Stimulated activated CD8-positive, alpha-beta memory T cell treated with anti-CD3 and anti-CD28 coated beads, Interleukin-12 subunit alpha, Interleukin-12 subunit beta, amount 100 ng/mL, for 24 hours (primary cell): ENCODE results near the gene SRCAP.

ENCODE experiments used
- DNase-seq: peaks from one replicate; pipeline ENCODE4 v3.0.0-alpha.2; 2020; ENCODE audit errors: extremely low read depth

SRCAP gene

GRCh38 chr16:30758988-30759491 lies 60.1 kb downstream of the SRCAP start:
- DNase-seq, result no peak

- no peak for DNase-seq
Observed at GRCh38 chr16:30760001-30760559, 61.1 kb downstream of the SRCAP start.

DNA sequence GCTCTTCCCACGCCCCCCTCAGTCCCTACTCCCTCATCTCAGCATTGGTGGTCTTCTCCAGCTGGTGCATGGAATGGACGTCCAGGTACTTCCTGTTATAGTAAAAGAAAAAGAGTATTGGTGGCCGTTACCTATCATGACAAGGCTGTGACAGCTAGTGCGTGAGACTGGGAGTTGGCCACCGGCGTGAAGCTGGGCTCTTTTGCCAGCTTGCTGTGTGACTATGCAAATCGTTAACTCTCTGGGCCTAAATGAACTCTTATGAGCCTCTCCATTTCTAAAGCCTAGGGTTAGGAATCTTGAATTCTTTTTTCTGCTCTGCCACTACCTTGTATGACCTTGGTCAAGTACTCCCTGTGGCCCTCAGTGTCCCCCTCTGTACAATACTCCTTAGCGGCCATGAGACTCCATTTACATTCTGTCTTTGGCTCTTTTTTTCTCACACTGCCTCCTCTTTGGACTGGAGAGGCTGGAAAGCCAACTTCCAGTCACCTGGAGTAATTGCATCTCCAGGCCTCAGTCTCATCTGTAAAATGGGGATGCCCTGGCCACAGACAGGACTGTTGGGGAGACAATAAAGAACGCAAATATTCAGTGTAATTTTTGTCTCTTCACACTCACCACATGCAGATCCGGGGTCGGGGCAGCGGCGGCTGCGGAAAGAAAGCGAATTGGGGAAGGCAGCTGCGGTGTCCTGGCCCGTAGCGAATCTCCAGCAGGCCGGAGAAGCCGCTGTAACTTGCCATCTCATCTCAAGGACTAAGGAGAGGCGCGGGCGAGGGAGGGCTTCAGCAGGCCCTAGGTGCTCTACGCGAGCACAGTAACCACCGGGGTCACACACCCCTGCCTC lies 61.8 kb downstream of the SRCAP start:
- no peak for DNase-seq

DNA sequence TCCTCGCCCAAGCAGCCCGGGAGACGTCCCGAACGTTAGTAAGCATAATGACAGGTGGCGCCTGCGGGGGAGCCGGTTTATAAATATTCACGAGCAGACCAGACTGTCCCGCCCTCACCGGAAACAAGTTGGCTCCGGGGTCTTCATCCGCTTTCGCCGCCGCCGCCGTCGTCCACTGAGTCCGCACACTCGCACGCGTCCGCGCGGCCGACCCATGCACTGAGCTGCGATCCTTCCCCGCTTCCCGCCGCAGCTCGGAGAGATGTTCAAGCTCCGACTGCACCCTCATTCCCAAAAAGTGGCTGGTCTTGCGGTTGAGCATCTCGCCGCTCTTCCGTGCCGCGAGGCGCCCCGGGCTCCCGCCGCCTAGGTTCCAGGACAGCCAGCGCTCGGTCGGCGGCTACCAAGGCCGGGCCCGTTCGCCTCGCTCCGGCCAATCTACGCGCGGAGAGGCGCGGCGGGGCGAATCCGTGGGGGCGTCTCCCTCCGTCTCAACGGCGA lies 62.5 kb downstream of the SRCAP start:
- no peak for DNase-seq

DNA sequence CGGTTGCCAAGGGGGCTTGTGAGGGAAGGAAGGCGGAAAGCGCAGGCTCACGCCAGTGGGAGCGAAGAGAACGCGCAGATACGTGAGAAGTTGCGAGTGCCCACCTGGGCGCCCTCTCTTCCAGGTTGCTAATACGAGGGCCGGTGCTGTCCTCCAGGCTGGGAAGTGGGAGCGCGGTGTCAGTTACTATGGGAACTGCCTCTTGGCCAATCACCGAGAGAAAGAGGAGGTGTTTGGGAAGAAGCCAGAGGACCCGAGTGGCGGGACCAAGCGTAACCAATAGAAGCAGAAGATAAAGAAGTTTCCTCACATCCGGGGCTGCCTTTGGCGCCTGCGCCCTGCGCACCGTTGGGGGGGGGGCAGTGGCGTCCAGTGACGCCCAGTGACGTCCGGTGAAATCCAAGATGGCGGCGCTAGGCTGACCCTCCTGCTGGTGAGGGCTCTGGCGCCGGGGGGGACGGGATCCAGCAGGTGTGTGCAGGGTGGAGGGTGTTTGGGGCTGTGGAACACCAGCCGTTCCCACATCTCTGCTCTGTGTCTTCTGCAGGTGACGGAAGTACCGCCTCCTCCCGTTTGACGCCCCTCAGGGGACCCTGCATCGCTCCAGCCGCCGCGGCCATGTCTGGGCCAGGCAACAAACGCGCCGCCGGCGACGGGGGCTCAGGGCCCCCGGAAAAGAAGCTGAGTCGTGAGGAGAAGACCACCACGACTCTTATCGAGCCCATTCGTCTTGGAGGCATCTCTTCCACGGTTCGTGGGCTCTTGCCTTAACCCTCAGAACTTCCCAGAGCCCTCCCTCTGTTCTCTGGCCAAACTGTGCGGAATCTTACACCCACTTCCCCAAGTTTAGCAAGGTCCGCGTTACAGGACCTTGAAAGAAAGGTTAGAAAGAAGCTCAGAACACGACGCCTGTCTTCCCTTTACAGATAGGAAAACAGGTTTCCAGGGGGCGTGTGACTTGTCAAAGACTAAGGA lies 63.2 kb downstream of the SRCAP start, which contains the start of the genes CFAP119 and RNF40:
Gene CFAP119 (minus strand): TSS at position 135 of the 975 bp plus-strand sequence. CDS start 314 bp downstream, outside the sequence.
Gene RNF40 (plus strand): TSS at position 395 of the 975 bp plus-strand sequence. CDS start 224 bp downstream, at position 619.
- DNase-seq, result peak; percentile 78

- no peak for DNase-seq
Observed at GRCh38 chr16:30762991-30763725, 64.2 kb downstream of the SRCAP start.

DNA sequence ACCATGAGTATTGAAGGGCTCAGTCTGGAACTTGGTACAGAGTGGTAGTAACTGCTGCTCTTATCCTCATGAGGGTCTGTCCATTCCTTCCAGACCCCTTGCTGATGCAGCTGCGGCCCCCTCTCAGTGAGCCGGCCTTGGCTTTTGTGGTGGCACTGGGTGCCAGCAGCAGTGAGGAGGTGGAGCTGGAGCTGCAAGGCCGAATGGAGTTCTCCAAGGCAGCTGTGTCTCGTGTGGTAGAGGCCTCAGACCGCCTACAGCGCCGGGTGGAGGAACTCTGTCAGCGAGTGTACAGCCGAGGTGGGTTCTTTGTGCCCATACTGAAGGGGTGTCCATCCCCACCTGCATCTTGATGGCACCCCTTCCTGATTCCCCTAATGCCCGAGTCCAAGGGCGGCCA lies 65.1 kb downstream of the SRCAP start:
- no peak for DNase-seq

DNA sequence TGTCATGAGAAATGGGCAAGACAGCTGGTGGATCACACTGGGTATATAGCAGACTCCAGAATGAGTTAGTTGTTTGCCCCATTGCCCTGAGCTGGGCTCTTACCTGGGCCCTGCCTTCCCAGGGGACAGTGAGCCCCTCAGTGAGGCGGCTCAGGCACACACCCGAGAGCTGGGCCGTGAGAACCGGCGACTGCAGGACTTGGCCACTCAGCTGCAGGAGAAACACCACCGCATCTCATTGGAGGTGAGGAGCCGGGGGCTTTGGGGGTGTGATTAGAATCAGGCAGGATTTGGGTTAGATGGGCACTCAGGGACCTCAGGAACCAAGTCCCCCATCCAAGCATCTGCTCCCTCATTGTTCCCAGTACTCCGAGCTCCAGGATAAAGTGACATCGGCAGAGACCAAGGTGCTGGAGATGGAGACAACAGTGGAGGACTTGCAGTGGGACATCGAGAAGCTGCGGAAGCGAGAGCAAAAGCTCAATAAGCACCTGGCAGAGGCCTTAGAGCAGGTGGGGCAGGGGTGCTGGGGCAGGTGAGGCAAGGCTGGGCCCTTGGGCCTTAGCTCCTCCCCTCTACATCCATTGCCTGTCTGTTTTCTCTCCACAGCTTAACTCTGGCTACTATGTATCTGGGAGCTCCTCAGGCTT lies 66.0 kb downstream of the SRCAP start:
- DNase-seq, result no peak

GRCh38 chr16:30766206-30766932 lies 67.4 kb downstream of the SRCAP start:
- DNase-seq, result no peak

DNA sequence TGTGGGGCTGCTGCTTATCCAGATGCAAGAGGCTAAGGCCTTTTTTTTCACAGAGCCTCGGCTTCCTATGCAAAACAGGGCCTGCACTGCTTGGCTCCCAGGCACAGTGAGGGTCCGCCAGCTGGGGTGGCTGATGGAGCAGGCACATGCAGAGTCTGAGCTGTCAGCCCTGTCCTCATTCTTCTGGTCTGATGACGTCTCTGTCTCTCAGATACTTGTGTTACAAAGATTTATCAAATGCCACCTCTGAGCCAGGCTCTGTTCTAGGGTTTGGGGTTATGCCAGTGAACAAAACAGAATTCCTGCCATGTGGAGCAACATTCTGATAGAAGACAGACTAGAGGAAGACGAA lies 67.9 kb downstream of the SRCAP start:
- no peak for DNase-seq

- DNase-seq, result no peak
Observed at GRCh38 chr16:30767767-30768465, 68.9 kb downstream of the SRCAP start.

GRCh38 chr16:30768583-30769181 lies 69.7 kb downstream of the SRCAP start:
- DNase-seq, result no peak

DNA sequence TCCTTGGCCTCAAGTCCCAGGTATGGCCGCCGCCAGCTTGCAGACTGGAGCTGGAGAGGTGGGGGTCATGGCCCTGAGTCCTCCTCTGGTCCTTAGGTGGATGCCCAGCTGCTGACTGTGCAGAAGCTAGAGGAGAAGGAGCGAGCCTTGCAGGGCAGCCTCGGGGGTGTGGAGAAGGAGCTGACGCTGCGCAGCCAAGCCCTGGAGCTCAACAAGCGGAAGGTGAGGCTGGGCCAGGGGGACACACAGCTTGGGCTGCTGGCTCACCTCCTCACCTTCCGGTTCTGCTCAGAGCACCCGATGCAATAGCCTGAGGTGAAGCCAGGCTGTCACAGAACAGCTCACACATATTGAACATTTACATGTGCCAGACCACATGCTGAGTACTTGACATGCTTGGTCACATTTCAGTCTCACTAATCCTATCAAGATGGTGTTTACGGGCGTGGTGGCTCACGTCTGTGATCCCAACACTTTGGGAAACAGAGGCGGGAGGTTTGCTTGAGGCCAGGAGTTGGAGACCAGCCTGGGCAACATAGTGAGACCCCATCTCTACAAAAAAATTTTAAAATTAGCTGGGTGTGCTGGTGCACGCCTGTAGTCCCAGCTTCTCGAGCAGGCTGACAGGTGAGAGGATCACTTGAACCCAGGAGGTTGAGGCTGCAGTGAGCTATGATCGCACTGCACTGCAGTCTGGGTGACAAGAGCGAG lies 70.6 kb downstream of the SRCAP start:
- no peak for DNase-seq

DNA sequence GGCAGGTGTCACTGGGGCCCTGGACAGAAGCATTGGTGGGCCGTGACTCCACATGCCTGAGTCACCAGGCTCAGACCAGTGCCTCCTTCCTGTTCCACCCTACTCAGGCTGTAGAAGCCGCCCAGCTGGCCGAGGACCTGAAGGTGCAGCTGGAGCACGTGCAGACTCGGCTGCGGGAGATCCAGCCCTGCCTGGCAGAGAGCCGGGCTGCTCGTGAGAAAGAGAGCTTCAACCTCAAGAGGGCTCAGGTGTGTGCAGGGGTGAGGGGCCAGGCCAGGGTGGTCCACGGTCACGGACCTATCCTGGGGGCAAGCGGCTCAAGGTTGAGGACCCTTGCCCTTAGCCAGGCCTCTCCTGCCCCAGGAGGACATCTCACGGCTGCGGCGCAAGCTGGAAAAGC lies 72.8 kb downstream of the SRCAP start:
- DNase-seq, result no peak

- DNase-seq, result no peak
Observed at GRCh38 chr16:30773826-30774225, 74.9 kb downstream of the SRCAP start.

- no peak for DNase-seq
Observed at GRCh38 chr16:30774367-30775130, 75.6 kb downstream of the SRCAP start.

- no peak for DNase-seq
Observed at GRCh38 chr16:30775131-30775391, 76.1 kb downstream of the SRCAP start.
